NOMO-1 treated with DMSO at 0.1 percent for 48 hours (cell line): ENCODE measurements around the gene DLG5.

Source experiments
- DNase-seq: peaks from one replicate; lab custom pipeline; 2025; ENCODE audit not compliant: unreplicated experiment; lab: John Stamatoyannopoulos, UW

DLG5 gene

DNA sequence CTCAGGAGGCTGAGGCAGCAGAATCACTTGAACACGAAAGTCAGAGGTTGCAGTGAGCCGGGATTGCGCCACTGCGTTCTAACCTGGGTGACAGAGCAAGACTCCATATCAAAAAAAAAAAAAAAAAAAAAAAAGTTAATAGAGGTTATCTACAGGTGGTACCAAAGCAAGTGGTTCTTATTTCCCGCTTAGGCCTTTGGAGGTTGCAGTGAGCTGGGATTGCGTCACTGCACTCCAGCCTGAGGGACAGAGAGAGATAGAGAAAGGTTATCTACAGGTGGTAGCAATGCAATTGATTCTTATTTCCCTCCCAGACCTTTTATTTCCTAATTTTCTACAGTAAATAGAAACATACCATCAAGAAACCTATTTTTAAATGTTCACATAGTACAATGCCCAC lies 98.2 kb downstream of the DLG5 start:
- no peak for DNase-seq

DNA sequence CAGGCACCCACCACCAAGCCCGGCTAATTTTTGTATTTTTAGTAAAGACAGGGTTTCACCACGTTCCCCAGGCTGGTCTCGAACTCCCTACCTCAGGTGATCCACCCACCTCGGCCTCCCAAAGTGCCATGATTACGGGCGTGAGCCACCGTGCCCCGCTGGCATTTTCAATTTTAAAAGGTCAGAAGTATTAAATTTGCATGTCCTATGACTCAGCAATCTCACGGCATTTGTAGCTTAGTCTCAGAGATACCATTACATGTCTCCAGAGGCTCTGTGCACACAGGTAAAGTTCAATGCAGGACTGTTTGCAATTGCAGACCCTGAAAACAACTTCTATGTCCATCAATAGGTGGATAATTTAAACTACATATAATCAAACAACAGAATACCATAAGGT lies 99.2 kb downstream of the DLG5 start:
- no peak for DNase-seq

DNA sequence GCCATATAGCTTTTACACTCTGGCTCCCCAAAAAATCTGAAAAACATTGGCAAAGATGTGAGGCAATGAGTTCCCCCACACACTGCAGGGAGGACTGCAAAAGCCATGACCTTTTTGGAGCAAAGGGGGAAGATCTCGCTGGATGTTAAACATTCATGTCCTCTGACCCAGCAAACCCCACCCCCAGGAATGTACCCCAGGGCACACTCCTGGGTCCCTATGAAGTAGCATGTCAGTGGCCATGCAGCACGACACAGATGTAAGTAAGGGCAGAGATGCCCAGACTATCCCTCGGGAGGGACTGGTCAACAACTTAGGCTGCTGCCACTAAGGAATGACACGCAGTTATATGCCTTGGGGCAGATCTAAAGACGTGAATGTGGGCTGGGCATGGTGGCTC lies 100.6 kb downstream of the DLG5 start:
- DNase-seq: no peak

DNA sequence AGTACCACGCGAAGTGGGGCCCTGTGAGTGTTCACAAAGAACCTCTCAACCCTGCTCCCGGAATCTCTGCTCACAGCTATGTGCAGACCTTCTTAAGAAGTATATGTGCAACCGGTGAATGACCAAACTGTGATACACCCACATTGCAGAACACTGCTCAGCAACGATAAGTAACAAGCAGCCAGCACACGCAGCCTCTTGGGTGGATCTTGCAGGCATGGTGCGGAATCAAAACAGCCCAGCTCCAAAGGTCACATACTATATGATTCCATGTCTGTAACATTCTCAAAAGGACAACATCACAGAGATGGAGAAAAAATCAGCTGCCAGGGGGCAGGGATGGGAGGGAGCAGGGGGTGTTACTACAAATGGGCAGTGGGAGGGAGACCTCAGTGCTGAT lies 101.6 kb downstream of the DLG5 start:
- DNase-seq: no peak

DNA sequence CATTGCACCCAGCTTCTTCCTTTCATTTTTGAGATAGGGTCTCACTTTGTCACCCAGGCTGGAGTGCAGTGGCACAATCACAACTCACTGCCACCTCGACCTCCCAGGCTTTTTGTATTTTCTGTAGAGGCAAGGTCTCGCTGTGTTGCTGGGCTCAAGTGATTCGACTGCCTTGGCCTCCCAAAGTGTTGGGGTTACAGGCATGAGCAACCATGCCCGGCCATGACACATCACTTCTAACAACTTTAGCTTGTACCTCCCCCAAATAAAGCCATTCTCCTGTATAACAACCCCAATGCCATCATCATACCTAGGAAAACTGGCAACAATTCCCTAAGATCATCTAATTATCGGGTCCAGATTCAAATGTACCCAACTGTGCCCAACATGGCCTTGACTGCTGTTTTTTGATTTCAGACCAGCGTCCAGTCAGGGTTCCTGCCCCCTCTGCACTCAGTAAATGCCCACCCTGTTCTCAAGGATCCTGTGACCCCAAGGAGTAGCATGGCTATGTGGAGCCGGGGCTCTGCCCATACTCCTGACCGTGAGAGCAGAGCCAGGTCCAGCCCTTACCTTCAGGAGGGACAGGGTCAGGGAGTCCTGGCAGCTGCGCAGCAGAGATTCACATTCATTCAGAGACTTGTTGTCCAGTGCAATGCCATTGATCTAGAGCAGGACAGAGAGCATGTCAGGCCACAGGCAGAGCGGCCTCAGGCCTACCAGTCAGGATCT lies 102.6 kb downstream of the DLG5 start:
- no peak for DNase-seq

DNA sequence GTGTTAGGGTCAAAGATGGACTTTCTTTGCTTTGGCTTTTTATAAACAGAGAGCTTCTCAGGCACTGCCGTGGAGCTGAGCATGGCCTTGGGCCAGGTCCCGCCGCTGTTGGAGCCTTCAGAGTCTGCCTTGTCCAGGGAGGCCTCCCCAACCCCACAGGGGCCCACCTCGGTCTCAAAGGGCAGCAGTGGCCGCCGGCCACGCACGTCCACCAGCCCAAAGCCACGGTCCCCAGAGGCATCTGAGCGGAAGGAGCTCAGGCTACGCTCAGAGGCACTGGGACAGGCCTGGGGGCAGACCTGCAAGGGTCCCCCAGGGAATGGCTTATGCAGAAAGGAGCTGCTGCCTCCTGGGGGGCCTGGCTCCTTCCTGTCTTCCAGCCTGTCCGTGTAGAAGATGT lies 105.0 kb downstream of the DLG5 start:
- DNase-seq: no peak

DNA sequence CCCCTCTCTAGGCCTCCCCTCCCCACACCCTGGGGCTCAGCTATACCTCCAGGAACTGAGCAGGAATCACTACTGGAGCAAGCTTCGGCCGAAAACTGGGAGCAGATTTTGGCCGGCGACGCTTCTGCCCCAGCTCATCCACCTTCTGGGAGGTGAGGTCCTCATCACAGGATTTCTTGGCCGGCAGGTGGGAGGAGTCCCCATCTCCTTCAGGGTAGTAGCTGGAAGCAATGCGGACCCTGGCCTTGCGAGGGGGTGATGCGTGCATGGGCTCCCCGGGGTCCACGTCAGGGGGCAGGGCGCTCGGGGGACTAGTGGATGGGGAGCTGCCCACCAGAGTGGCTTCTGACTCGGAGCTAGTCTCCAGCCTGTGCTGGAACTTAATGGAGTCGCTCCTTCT lies 105.5 kb downstream of the DLG5 start:
- DNase-seq: no peak

DNA sequence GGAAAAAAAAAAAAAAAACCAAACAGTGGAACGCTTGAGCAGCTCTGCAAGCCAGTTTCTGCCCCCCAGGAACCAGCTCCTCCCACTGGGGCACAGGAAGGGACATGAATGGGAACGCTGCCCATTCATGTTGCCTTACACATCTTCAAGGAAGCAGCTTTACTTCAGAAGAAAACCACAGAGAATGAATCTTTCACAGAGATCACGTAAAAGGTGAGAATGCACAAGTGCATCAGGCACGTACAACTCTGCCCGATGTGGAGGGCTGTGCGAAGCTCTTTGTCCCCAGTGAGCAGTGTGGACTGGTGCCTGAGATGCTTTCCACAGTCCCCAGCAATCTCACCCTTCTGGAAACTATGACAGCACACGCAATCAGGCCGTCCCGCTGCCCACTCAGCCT lies 106.2 kb downstream of the DLG5 start:
- DNase-seq: no peak

DNA sequence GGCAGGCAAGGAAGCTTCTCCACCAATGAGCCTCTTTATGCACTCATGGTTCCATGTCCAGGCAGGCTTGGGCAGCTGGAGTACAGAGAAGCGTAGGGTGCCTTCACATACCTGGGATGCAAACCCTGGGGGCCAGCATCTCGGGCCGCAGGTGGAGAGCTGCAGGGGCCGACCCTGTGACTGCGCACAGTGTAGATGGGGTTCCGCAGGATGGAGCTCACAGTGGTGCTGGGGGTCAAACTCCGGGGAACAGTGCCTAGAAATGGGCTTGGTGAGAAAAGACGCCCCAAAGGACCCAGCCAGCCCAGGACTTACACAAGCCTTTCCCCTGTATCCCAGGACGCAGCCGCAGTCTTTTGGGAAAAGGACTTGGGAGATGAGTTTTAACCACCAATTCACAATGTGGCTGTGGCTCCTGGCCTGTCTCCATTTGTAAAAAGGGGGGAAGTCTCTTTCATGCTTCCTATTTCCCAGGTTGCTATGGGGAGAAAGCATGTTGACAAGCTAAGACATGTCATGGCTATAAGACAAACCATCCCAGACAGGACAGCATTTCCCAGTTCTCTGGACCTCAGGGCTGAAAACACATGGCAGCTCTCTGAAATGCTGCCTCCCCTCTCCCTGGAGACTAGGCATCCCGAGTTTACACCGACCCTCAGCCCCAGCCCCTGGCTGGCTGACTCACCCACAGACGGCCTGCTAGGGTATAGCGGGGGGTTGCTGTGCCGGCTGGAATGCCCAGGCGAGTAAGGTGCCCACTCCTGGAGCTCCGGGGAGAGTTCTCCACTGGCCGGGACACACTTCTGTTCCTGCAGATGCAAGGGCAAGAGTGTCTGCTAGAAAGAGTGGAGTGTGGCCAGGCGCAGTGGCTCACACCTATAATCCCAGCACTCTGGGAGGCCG lies 107.1 kb downstream of the DLG5 start:
- no peak for DNase-seq

DNA sequence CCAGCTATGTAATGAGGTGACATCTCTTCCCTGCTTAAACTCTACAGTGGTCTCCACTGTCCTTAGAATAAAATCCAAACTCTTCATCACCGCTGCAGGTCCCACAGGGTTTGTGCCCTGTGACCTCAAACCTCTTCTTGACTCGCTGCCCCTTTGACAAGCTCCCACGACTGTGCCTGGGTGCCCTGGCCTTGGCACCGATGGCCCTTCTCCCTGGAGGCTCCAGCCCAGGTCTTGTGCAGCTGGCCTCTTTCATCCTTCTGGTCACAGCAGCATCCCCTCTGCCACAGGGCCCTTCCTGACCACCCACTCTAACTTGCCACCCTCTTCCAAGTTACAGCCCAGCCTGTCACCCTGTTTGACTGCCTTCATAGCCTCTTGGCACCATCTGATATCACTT lies 108.2 kb downstream of the DLG5 start:
- DNase-seq: no peak

DNA sequence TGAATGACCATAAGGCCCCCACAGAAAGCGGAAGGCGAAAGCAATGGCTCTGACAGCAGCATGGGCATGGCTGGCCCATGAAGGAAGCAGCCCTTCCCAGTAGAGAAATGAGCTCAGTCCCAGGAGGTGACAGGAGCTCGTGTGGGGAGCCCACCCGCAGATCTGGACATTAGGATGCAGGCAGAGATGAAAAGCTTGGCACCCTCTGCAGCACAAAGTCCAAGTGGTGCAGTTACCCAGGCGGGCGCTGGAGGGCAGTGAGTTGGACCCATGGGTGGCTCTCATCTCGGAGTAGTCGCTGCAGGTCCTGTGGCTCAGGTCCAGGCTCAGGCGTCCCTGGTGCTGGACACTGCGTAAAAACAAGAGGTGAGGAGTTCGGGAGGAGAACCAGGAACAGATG lies 109.0 kb downstream of the DLG5 start:
- DNase-seq: no peak

DNA sequence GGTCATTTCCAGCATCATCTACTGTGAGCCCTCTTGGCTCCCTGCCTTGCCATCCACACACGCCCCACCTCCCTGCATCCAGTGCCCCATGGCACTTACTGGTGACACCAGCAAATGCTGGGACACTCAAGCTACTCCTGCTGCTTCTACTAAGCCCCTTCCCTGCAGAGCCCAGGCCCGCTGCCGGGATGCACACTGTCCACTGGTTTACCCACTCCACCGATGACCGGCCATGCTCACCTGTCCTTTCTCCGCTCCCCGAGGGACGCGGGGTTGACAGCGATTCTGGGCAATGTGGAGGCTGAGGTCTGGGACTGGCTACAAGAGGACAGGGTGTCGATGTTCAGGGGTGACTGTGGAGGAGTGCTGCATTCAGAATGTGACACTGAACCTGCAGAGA lies 110.2 kb downstream of the DLG5 start:
- no peak for DNase-seq

DNA sequence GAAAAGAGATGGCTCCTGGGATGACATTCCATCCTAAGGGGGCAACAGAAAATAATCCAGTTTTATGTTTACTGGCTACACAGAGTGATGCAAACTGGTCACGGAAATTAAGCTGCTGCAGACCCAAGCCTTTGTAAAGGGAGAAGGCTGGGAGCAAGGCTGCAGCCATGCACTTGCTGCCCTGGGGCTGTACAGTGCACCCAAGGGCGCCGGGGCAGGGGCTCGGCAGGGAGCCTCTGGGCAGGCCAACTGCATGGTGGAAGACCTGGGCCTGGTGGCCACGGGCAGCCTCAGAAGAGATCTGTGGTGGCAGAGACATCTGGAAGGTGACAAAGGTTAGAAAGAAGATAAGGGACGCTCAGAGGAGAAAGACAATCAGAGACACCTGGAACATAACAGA lies 113.8 kb downstream of the DLG5 start:
- no peak for DNase-seq

DNA sequence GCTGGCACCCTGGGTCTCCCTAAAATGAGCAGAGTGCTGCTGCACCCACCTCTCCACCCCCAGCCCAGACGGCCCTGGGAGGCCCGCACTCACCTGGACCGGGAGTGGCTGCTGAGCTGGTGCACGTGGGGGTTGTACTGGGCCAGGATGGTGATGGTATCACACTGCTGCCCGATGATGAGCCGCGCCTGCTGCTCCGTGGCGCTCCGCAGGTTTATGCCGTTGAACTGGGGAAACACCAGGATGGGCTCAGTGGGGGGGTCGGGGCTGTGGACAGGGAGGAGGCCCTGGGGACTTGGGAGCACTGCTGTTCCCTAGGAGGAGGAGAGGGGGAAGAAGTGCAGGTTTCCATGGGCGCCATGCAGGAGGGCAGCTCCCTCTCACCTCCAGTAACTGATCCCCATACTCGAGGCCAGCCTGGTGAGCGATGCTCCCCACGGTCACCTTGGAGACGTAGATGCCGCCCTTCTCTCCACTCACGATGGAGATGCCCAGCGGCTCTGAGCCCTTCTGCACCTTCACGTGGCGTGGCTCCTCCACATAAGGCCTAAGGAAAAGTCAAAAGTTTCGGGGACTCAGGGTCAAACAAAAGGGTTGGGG lies 114.6 kb downstream of the DLG5 start:
- no peak for DNase-seq

DNA sequence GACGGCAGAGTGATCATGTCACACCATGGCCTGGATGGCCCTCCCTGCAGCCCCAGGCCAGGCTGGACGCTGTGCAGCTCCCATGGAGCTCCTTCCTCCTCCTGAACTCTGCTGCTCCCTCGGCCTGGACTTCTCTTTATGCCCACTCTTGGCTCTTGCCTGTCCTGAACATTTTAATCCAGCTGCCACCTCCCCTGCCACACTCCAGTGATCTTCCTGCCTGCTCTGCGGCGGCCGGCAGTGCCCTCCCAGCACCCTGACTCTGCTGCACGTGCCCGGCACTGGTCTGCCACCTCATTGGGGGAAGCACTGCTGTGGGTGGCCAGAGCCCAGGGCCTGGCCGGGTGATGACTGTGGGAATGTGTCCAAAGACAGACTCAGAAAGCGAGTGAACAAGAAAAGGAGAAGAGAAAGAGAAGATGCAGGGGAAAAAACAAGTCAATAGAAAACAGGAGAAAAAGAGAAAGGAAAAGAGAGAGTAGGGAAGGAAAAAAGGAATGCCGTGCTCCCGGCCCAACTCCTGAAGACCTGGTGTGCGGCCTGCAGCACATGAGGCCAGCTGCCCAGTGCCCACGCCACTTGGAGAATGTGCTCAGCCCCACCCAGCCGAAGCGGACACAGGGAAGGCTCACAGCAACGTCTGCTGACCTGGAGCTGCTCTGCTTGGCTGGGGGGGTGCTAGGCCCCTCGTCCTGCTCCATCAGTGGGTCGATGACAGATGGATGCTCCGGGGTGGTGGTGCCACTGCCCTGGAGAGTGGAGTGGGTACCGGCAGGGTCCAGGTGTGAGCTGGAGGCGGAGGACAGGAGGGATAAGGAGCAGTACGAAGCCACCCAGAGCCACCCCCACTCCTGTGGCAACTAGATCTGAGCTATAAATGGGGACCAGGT lies 115.9 kb downstream of the DLG5 start:
- no peak for DNase-seq

DNA sequence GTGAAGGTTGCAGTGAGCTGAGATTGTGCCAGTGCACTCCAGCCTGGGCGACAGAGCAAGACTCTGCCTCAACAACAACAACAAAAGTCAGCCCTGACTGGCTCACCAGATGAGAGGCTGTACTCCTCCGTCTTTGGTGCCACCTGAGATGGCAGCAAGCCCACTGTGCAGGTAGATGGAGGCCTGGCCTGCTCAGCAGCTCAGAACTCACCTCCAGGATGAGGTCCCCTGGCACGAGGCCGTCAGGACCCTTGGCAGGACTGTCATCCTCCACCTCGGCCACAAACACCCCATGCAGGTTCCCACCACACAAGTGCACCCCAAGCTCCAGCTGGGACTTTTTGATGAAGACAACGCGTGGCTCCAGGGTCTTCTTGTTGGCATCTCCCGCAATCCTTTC lies 117.2 kb downstream of the DLG5 start:
- DNase-seq: no peak

DNA sequence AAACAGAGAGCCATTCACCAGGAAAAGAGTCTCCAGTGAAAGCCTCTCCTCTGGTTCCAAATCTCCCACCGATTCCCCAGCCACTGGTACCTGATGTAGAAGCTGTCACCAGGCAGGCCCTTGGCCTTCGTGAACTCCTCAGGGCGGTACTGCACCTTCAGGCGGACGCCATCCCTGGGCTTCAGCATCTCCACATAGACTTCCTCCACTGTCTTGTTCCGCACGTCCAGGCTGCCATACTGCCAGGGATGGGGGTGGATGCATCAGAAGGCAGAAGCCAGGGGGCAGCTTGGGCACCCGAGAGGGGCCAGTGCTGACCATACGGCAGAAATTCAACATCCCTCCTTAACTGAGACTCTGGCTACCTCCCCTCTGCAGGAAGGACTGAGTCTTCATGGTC lies 118.8 kb downstream of the DLG5 start:
- DNase-seq: no peak

DNA sequence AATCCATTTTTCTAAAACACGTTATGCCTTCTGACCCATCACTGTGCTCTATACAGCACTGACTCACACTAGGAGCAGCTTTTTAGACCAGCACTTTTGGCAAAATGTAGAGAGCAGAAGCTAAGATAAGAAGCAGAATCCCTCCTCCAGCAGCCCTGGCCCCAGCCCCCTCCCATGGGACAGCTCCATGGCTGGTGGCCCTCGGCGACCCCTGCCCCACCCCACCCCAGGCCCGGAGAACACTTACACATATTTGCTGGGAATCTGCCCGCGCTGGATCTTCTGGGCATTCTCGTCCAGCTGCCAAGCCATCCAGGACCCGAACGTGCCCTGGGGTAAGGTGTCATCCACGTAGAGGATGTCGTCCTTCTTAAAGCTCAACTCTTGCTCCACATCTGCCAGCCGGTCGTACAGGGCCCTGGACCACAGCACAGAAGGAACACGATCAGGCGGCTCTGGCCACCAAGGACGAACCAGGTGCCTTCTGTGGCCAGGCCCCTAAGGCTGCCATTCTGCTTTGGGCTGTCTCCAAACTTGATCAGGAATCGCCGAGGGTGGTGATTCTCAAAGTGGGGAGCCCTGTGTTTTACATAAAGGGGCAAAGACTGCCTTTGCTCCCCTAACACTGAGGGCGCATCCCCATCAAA lies 119.9 kb downstream of the DLG5 start:
- DNase-seq: no peak

DNA sequence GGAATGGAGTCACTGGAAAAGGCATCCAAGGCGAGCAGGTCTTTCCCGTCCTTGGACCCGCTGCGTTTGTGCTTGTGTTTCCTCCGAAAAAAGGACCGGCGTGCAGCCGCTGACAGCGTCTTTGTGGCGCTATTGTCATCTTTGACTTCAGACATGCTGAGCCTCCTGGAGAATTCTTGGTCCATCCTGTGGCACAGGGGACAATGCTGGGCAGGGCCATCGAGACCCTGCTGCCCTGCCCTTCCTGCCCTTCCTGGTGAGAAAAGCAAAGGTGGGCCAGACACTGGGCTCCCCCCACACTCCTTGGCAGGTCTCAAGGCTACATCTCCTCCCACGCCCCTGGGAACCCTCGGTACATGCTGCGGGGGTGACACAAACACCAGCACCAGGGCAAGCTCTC lies 120.9 kb downstream of the DLG5 start:
- no peak for DNase-seq

DNA sequence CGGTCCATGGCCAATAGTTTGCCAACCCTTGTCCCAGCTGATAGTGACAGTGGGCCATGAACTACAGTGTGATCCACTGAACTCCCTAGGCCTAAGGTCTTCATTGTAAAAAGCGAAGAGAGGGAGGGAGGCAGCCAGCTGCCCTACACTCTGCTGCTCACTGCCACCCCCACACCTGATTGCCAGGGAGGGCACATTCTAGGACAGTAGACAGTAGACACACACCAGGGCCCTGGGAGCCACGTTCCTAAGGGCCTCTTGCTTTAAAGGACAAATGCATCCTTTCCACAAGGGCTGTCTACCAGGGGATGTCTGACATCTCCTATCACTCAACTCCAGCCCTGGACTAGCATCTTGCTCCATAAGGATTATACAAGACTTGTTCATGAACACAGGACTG lies 122.2 kb downstream of the DLG5 start:
- DNase-seq: no peak
